ENCODE measurements around the gene C6orf58. TPM values are rescaled to one million over a fixed set of nuclear protein-coding genes. Genes with fewer than 3 reads are reported as not detected.

Gene C6orf58
- total RNA-seq, 1 experiment from 2014 or later = not detected

DNA sequence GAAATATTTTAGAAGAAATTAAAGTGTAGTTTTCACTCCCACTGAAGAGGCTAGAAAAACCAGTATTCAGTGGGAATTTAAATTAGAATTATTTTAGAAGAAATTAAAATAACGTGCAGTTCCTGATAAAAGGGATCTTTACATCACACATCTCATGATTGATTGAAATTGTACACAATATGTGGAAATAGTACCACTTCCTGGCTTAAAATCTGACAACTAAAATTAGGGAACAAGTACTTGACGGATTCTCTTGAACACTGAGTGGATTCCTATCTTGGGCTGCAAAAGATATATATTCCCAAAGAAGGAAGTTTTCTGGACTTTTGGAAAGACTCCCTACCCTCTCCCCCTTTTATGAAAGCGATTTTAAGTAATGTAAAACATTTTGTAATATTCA, 43.2 kb upstream of the C6orf58 start:
- Histone ChIP-seq H3K27me3 (ENCODE audit: control insufficient read depth, insufficient read depth, low read length) (peaks cover 4% of the 10 kb centered on the region; the same call in 1 of the 2 replicates), H3K27ac (ENCODE audit: low read length) (no peak overlapping the region), H3K4me3 (ENCODE audit: low read depth in 2 of 2, low read length in 2 of 2) (no peak overlapping the region), H3K4me1 (ENCODE audit: control insufficient read depth, insufficient read depth, low read length) (no peaks in the 10 kb centered on the region), H3K36me3 (ENCODE audit: control insufficient read depth, insufficient read depth, low read length) (no peaks in the 10 kb centered on the region), H3K9me3 (ENCODE audit: control insufficient read depth, insufficient read depth, low read depth, low read length) (no peaks in the 10 kb centered on the region)
- POLR2A ChIA-PET = no interaction called here
- ATAC-seq = no peak
- in situ Hi-C loops (cut with HindIII; ENCODE audit: low pct_unique_long_range_greater_than_20kb, low sequenced_read_pairs) = no loop called here
- intact Hi-C loops (cut with micrococcal nuclease; ENCODE audit: unreplicated experiment) = no loop called here
- TF ChIP-seq, protein P1, sequence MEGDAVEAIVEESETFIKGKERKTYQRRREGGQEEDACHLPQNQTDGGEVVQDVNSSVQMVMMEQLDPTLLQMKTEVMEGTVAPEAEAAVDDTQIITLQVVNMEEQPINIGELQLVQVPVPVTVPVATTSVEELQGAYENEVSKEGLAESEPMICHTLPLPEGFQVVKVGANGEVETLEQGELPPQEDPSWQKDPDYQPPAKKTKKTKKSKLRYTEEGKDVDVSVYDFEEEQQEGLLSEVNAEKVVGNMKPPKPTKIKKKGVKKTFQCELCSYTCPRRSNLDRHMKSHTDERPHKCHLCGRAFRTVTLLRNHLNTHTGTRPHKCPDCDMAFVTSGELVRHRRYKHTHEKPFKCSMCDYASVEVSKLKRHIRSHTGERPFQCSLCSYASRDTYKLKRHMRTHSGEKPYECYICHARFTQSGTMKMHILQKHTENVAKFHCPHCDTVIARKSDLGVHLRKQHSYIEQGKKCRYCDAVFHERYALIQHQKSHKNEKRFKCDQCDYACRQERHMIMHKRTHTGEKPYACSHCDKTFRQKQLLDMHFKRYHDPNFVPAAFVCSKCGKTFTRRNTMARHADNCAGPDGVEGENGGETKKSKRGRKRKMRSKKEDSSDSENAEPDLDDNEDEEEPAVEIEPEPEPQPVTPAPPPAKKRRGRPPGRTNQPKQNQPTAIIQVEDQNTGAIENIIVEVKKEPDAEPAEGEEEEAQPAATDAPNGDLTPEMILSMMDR (IDR thresholded peaks at IDR 0.05) = no peak
- TF ChIP-seq TCF7L2 (IDR thresholded peaks at IDR 0.05; ENCODE audit: low read depth, low read length) = no peak
- TF ChIP-seq, protein P2, sequence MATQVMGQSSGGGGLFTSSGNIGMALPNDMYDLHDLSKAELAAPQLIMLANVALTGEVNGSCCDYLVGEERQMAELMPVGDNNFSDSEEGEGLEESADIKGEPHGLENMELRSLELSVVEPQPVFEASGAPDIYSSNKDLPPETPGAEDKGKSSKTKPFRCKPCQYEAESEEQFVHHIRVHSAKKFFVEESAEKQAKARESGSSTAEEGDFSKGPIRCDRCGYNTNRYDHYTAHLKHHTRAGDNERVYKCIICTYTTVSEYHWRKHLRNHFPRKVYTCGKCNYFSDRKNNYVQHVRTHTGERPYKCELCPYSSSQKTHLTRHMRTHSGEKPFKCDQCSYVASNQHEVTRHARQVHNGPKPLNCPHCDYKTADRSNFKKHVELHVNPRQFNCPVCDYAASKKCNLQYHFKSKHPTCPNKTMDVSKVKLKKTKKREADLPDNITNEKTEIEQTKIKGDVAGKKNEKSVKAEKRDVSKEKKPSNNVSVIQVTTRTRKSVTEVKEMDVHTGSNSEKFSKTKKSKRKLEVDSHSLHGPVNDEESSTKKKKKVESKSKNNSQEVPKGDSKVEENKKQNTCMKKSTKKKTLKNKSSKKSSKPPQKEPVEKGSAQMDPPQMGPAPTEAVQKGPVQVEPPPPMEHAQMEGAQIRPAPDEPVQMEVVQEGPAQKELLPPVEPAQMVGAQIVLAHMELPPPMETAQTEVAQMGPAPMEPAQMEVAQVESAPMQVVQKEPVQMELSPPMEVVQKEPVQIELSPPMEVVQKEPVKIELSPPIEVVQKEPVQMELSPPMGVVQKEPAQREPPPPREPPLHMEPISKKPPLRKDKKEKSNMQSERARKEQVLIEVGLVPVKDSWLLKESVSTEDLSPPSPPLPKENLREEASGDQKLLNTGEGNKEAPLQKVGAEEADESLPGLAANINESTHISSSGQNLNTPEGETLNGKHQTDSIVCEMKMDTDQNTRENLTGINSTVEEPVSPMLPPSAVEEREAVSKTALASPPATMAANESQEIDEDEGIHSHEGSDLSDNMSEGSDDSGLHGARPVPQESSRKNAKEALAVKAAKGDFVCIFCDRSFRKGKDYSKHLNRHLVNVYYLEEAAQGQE (IDR thresholded peaks at IDR 0.05; ENCODE audit: insufficient read depth in 1 of 2, low read depth in 2 of 2, low read length in 1 of 2) = no peak
- TF ChIP-seq POLR2AphosphoS5 (IDR thresholded peaks at IDR 0.05; ENCODE audit: low read depth, low read length) = no peak
- no peak for TF ChIP-seq SIN3A (IDR thresholded peaks at IDR 0.05; ENCODE audit: borderline replicate concordance, insufficient read depth, low read depth, low read length)
- CTCF ChIA-PET = no interaction called here
- no peak for DNase-seq (ENCODE audit: low read depth, low spot score)
- no TSS peak for BruUV-seq (replicated peaks)

DNA sequence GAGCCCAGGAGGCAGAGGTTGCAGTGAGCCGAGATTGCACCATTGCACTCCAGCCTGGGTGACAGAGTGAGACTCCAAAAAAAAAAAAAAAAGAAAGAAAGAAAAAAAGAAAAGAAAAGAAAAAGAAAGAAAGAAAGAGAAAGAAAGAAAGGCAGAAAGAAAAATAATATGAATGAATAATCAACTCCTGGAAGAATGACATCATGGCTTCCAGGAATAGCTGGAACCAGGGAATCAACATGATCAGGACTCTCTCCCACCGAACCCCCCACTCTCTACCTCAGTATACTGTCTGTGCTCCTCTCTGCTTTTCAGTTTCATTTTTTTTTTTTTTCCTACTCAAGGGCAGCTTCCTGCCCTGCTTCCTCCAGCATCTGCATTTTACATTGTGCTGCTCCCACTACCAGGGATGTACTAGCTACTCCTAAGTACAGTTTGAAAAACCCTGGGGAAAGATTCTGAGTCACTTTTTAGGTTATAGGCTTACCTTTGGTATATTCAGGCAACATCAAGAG, 38.2 kb upstream of the C6orf58 start:
- in situ Hi-C loops (cut with HindIII; ENCODE audit: low pct_unique_long_range_greater_than_20kb, low sequenced_read_pairs) (no loop called here), intact Hi-C loops (cut with micrococcal nuclease; ENCODE audit: unreplicated experiment) (loop anchor here (1.0 kb wide), 1 partner anchor 74 kb away; no protein-coding TSS in a partner anchor)
- ATAC-seq (no peak), DNase-seq (ENCODE audit: low read depth, low spot score) (no peak)
- ChIA-PET POLR2A (no interaction called here), CTCF (interaction anchor here (0.7 to 1.8 kb wide), 7 partner anchors 8 to 237 kb away, joined by 3 to 14 read pairs (median 4); no protein-coding TSS in a partner anchor)
- Histone ChIP-seq H3K9me3 (ENCODE audit: control insufficient read depth, insufficient read depth, low read depth, low read length) (no peaks in the 10 kb centered on the region), H3K4me1 (ENCODE audit: control insufficient read depth, insufficient read depth, low read length) (no peaks in the 10 kb centered on the region), H3K4me3 (ENCODE audit: low read depth in 2 of 2, low read length in 2 of 2) (no peak overlapping the region), H3K27me3 (ENCODE audit: control insufficient read depth, insufficient read depth, low read length) (peaks cover 3% of the 10 kb centered on the region; the same call in 1 of the 2 replicates), H3K27ac (ENCODE audit: low read length) (no peak overlapping the region), H3K36me3 (ENCODE audit: control insufficient read depth, insufficient read depth, low read length) (no peaks in the 10 kb centered on the region)
- BruUV-seq (replicated peaks) = no TSS peak
- TF ChIP-seq POLR2AphosphoS5 (IDR thresholded peaks at IDR 0.05; ENCODE audit: low read depth, low read length) (no peak), TCF7L2 (IDR thresholded peaks at IDR 0.05; ENCODE audit: low read depth, low read length) (no peak), SIN3A (IDR thresholded peaks at IDR 0.05; ENCODE audit: borderline replicate concordance, insufficient read depth, low read depth, low read length) (no peak)
- TF ChIP-seq, protein P1 (IDR thresholded peaks at IDR 0.05) = no peak
- TF ChIP-seq, protein P2 (IDR thresholded peaks at IDR 0.05; ENCODE audit: insufficient read depth in 1 of 2, low read depth in 2 of 2, low read length in 1 of 2) = no peak
